Measurements from ENCODE around the gene UBE2QL1. TPM values are rescaled to one million over a fixed set of nuclear protein-coding genes. Genes with fewer than 3 reads are reported as not detected.

Gene UBE2QL1
- total RNA-seq, 1 experiment from 2014 or later = 0.11 TPM

DNA sequence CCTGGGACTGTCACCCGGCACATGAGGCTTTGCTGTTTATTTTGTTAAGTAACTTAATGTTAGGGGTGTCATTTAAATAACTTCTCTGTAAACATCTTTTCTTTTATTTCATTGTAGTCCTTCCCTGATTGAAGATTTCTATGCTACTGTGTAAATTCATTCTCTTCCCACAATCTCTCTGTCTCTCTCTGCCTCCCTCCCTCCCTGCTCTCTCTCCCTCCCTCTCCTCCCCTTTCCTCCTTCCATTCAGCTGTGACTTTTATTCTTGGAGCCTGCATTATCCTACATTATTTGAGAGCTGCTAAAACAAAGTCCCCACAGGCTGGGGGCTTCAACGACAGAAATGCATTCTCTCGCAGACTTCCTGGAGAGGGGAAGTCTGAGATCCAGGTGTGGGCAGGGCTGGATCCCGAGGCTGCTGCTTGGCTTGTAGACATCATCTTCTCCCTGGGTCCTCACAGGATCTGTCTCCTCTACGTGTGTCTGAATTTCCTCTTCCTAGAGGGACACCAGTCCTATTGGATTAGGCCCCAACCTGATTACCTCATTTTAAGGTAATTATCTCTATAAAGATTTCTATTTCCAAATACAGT lies 18.4 kb downstream of the UBE2QL1 start:
- no peak overlapping the region for H2BK5ac ChIP-seq (ENCODE audit: insufficient read length, low read length)
- H4K8ac ChIP-seq (replicated peaks; ENCODE audit: insufficient read length, low read depth, low read length) = no peak overlapping the region
- H4K5ac ChIP-seq (ENCODE audit: insufficient read length, low read depth, low read length) = no peak overlapping the region
- H4K91ac ChIP-seq (ENCODE audit: insufficient read length, low read depth, low read length) = no peak overlapping the region
- Mint-ChIP-seq H3K36me3 (ENCODE audit: insufficient read depth in 1 of 3, low read depth in 3 of 3) (peaks cover 0 to 7% (median 0%) of the 10 kb centered on the region in 3 experiments; a peak in 1 of 7 replicates), H3K4me3 (peak overlapping the region in 1 of 2 experiments; percentile 22; a peak in 1 of 5 replicates), H3K4me1 (peaks cover 21 to 26% of the 10 kb centered on the region in 2 experiments), H3K27ac (no peak overlapping the region), H3K9me3 (no peaks in the 10 kb centered on the region; a peak in 1 of 5 replicates), H3K27me3 (ENCODE audit: low read depth) (peaks cover 23% of the 10 kb centered on the region)
- H3K79me1 ChIP-seq (ENCODE audit: insufficient read depth, low read depth, low read length, poor library complexity, severe bottlenecking) = no peaks in the 10 kb centered on the region
- H2BK15ac ChIP-seq (ENCODE audit: low read depth, low read length) = no peak overlapping the region
- H3K23ac ChIP-seq (ENCODE audit: insufficient read length, low read depth, low read length) = no peak overlapping the region
- no peak overlapping the region for H3K27ac ChIP-seq (ENCODE audit: insufficient read length, low read depth, low read length)
- no peaks in the 10 kb centered on the region for H3K27me3 ChIP-seq (ENCODE audit: insufficient read depth, low read length)
- H3K23me2 ChIP-seq (ENCODE audit: insufficient read length, low read depth, low read length, poor library complexity, severe bottlenecking) = no peaks in the 10 kb centered on the region
- H4K20me1 ChIP-seq (ENCODE audit: control insufficient read depth, insufficient read depth, insufficient read length) = no peaks in the 10 kb centered on the region
- no peaks in the 10 kb centered on the region; the same call in 1 of the 2 replicates for H3K4me1 ChIP-seq (ENCODE audit: insufficient read depth, low read length)
- H3K18ac ChIP-seq (ENCODE audit: insufficient read length, low read depth, low read length) = no peak overlapping the region
- DNase-seq = no peak
- H2AFZ ChIP-seq (ENCODE audit: low read length) = no peak overlapping the region
- no peak overlapping the region for H2BK20ac ChIP-seq (ENCODE audit: low read depth, low read length, poor library complexity, severe bottlenecking)
- H2BK12ac ChIP-seq (ENCODE audit: insufficient read length, low read depth, low read length) = no peak overlapping the region
- no peak overlapping the region for H2AK5ac ChIP-seq (ENCODE audit: insufficient read length, low read length)
- TF ChIP-seq, protein P1, sequence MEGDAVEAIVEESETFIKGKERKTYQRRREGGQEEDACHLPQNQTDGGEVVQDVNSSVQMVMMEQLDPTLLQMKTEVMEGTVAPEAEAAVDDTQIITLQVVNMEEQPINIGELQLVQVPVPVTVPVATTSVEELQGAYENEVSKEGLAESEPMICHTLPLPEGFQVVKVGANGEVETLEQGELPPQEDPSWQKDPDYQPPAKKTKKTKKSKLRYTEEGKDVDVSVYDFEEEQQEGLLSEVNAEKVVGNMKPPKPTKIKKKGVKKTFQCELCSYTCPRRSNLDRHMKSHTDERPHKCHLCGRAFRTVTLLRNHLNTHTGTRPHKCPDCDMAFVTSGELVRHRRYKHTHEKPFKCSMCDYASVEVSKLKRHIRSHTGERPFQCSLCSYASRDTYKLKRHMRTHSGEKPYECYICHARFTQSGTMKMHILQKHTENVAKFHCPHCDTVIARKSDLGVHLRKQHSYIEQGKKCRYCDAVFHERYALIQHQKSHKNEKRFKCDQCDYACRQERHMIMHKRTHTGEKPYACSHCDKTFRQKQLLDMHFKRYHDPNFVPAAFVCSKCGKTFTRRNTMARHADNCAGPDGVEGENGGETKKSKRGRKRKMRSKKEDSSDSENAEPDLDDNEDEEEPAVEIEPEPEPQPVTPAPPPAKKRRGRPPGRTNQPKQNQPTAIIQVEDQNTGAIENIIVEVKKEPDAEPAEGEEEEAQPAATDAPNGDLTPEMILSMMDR (conservative IDR thresholded peaks at IDR 0.05) = no peak
- no peak overlapping the region for H3T11ph ChIP-seq (ENCODE audit: low read length)
- no peaks in the 10 kb centered on the region for H3K9me3 ChIP-seq (ENCODE audit: control insufficient read depth, low read depth, low read length)
- no peak overlapping the region for H3K4ac ChIP-seq (ENCODE audit: low read depth, low read length)
- H3K14ac ChIP-seq (ENCODE audit: insufficient read depth, low read length) = no peak overlapping the region
- no peak overlapping the region for H3K56ac ChIP-seq (ENCODE audit: insufficient read length, low read depth, low read length)
- no peaks in the 10 kb centered on the region for H3K79me2 ChIP-seq (ENCODE audit: insufficient read depth, low read length)
- no peak overlapping the region for H2BK120ac ChIP-seq (ENCODE audit: low read depth, low read length, poor library complexity, severe bottlenecking)
- WGBS (ENCODE audit: extremely low coverage, insufficient read length, low lambda C conversion rate) = no CpG with 5 or more reads among the region's 5 CpGs
- H3K9ac ChIP-seq (ENCODE audit: extremely low read depth, insufficient read length, low read length) = no peak overlapping the region
- H3K4me2 ChIP-seq (ENCODE audit: insufficient read depth, insufficient read length, low read length) = no peak overlapping the region
